Muscle of arm (tissue), 12 donors: ENCODE measurements around the gene APEH. TPM values are rescaled to one million over a fixed set of nuclear protein-coding genes. Genes with fewer than 3 reads are reported as not detected.

ENCODE experiments used
- DNase-seq: peaks from one replicate; pipeline ENCODE4 v3.0.0-alpha.2; 2013
- polyA plus RNA-seq, 12 donors: library from polyadenylated mRNA; unstranded; fragments of 120-200 nt; gene quantifications; one replicate each; pipeline ENCODE4 v1.2.1, GENCODE V29; 2013; ENCODE audit not compliant: insufficient read length in 12 of 12

Gene APEH
- polyA plus RNA-seq, 12 donors: 46.6 to 86.0 (median 62.3) TPM; not detected in 1

GRCh38 chr3:49724586-49724985, 50.4 kb downstream of the APEH start:
- no peak for DNase-seq

GRCh38 chr3:49725906-49726681, 51.9 kb downstream of the APEH start:
- no peak for DNase-seq

GRCh38 chr3:49727154-49727923, 53.2 kb downstream of the APEH start:
- DNase-seq: no peak

GRCh38 chr3:49727924-49728361, 53.8 kb downstream of the APEH start:
- DNase-seq: no peak

GRCh38 chr3:49729966-49730609, 55.9 kb downstream of the APEH start:
- no peak for DNase-seq

GRCh38 chr3:49732597-49732996, 58.4 kb downstream of the APEH start:
- DNase-seq: no peak

GRCh38 chr3:49733551-49733950, 59.4 kb downstream of the APEH start:
- DNase-seq: no peak

Other genes starting within 250 kb of the APEH start
- 10 to 100 TPM in 11 of 12 donors, not detected in 1; 11.1 to 22.8 (median 16.7) TPM for gene NICN1, start 245.0 kb upstream of the APEH start, polyA plus RNA-seq
- gene DAG1, start 204.1 kb upstream of the APEH start, polyA plus RNA-seq: 100 to 1,000 TPM in 11 of 12 donors, not detected in 1; 108 to 281 (median 232) TPM
- 1 to 10 TPM in 6 of 12 donors, under 1 TPM in 5, not detected in 1; 0.43 to 1.5 (median 1.2) TPM for gene BSN, start 119.9 kb upstream of the APEH start, polyA plus RNA-seq
- 10 to 100 TPM in 6 of 12 donors, 1 to 10 TPM in 5, not detected in 1; 3.8 to 63.5 (median 10.4) TPM for gene MST1, start 15.1 kb downstream of the APEH start, polyA plus RNA-seq
- gene RNF123, start 15.2 kb downstream of the APEH start, polyA plus RNA-seq: 100 to 1,000 TPM in 1 of 12 donors, 10 to 100 TPM in 10, not detected in 1; 30.9 to 103 (median 40.4) TPM
- 1 to 10 TPM in 11 of 12 donors, not detected in 1; 1.2 to 6.1 (median 2.3) TPM for gene AMIGO3, start 45.3 kb downstream of the APEH start, polyA plus RNA-seq
- gene GMPPB, start 49.6 kb downstream of the APEH start, polyA plus RNA-seq: 10 to 100 TPM in 7 of 12 donors, 1 to 10 TPM in 4, not detected in 1; 7.9 to 11.8 (median 10.4) TPM
- gene IP6K1, start 112.2 kb downstream of the APEH start, polyA plus RNA-seq: 10 to 100 TPM in 11 of 12 donors, not detected in 1; 17.8 to 37.0 (median 25.4) TPM
- gene CDHR4, start 125.5 kb downstream of the APEH start, polyA plus RNA-seq: under 1 TPM in 3 of 12 donors, not detected in 9; 0.10 to 0.32 (median 0.16) TPM
- 10 to 100 TPM in 5 of 12 donors, 1 to 10 TPM in 6, not detected in 1; 4.5 to 19.0 (median 8.8) TPM for gene INKA1, start 128.9 kb downstream of the APEH start, polyA plus RNA-seq
- gene UBA7, start 139.6 kb downstream of the APEH start, polyA plus RNA-seq: 10 to 100 TPM in 11 of 12 donors, not detected in 1; 15.0 to 33.7 (median 19.2) TPM
- 1 to 10 TPM in 10 of 12 donors, not detected in 2; 3.2 to 9.0 (median 5.0) TPM for gene TRAIP, start 182.2 kb downstream of the APEH start, polyA plus RNA-seq
- gene CAMKV, start 195.6 kb downstream of the APEH start, polyA plus RNA-seq: under 1 TPM in 10 of 12 donors, not detected in 2; 0.13 to 0.77 (median 0.37) TPM
- 10 to 100 TPM in 1 of 12 donors, 1 to 10 TPM in 9, under 1 TPM in 1, not detected in 1; 0.98 to 12.4 (median 2.3) TPM for gene MST1R, start 229.5 kb downstream of the APEH start, polyA plus RNA-seq